Activated CD8-positive, alpha-beta T cell treated with anti-CD3 and anti-CD28 coated beads for 36 hours (primary cell): ENCODE data around the gene INSIG1. TPM values are rescaled to one million over a fixed set of nuclear protein-coding genes. Genes with fewer than 3 reads are reported as not detected.

Source experiments
- ATAC-seq: fragments of 200-7000 bp; cut with Tn5 transposase; one replicate; pipeline ENCODE4 v1.10.0; 2021; ENCODE audit warnings: mild to moderate bottlenecking, moderate library complexity
- CTCF ChIA-PET: fragments of 350-600 bp; sonication (Branson Sonifier 250); formaldehyde crosslinking; loops from one replicate; lab custom pipeline; 2021; ENCODE audit warnings: antibody characterized with exemption; lab: Charles Lee
- POLR2A ChIA-PET: fragments of 350-600 bp; sonication (Branson Sonifier 250); formaldehyde crosslinking; loops from one replicate; lab custom pipeline; 2021; ENCODE audit warnings: antibody characterized with exemption; lab: Charles Lee
- DNase-seq: peaks from one replicate; pipeline ENCODE4 v3.0.0-alpha.2; 2020
- H3K27ac Mint-ChIP-seq: one replicate; pipeline ENCODE4 v1.8.0; 2021; ENCODE audit warnings: mild to moderate bottlenecking, mixed read lengths
- H3K27me3 Mint-ChIP-seq: one replicate; pipeline ENCODE4 v1.8.0; 2021; ENCODE audit warnings: mixed read lengths
- H3K36me3 Mint-ChIP-seq: one replicate; pipeline ENCODE4 v1.8.0; 2021; ENCODE audit warnings: low read depth, mixed read lengths
- H3K4me1 Mint-ChIP-seq: one replicate; pipeline ENCODE4 v1.8.0; 2021; ENCODE audit warnings: low read depth, mixed read lengths
- H3K4me3 Mint-ChIP-seq: one replicate; pipeline ENCODE4 v1.8.0; 2021; ENCODE audit warnings: mild to moderate bottlenecking, moderate library complexity, mixed read lengths
- H3K9me3 Mint-ChIP-seq: one replicate; pipeline ENCODE4 v1.8.0; 2021; ENCODE audit warnings: mixed read lengths
- CTCF ChIP-seq: fragments of 200-600 bp; IDR thresholded peaks from one replicate; pipeline ENCODE4 v1.8.0; 2022; ENCODE audit warnings: antibody characterized with exemption, mild to moderate bottlenecking
- intact Hi-C: fragments of 100-400 bp; cut with micrococcal nuclease; formaldehyde crosslinking; loops from one replicate; pipeline ENCODE4 v1.10.0; 2022
- total RNA-seq, 2 experiments: library from RNA; stranded (reverse); gene quantifications; one replicate each; pipeline ENCODE4 v1.2.3, GENCODE V29; 2021

The INSIG1 gene
- total RNA-seq, 2 experiments from 2014 or later = 92.2 to 98.0 TPM

- no peak overlapping the region for H3K4me3 Mint-ChIP-seq
- peaks cover 36% of the 10 kb centered on the region for H3K4me1 Mint-ChIP-seq
- ATAC-seq (no peak), DNase-seq (no peak)
- ChIA-PET CTCF (interaction anchor here (0.9 to 2.6 kb wide), 3 partner anchors 9 to 363 kb away, joined by 3 to 11 read pairs (median 4); no protein-coding TSS in a partner anchor), POLR2A (interaction anchor here (0.8 to 1.1 kb wide), 2 partner anchors 9 to 55 kb away, joined by 3 read pairs; no protein-coding TSS in a partner anchor)
- H3K27ac Mint-ChIP-seq = no peak overlapping the region
- no peaks in the 10 kb centered on the region for H3K27me3 Mint-ChIP-seq
- intact Hi-C loops = no loop called here
- H3K9me3 Mint-ChIP-seq = peaks cover 1% of the 10 kb centered on the region
- H3K36me3 Mint-ChIP-seq = no peaks in the 10 kb centered on the region
- no peak for TF ChIP-seq CTCF
Observed at GRCh38 chr7:155289949-155290501, 7.7 kb upstream of the INSIG1 start.

GRCh38 chr7:155291045-155291530, 6.6 kb upstream of the INSIG1 start:
- TF ChIP-seq CTCF = no peak
- peak; percentile 66 for DNase-seq
- ChIA-PET CTCF (no interaction called here), POLR2A (no interaction called here)
- H3K27ac Mint-ChIP-seq = peak overlapping the region; percentile 17
- ATAC-seq = peak; percentile 87
- intact Hi-C loops = no loop called here
- H3K9me3 Mint-ChIP-seq = peaks cover 1% of the 10 kb centered on the region
- no peaks in the 10 kb centered on the region for H3K27me3 Mint-ChIP-seq
- no peak overlapping the region for H3K4me3 Mint-ChIP-seq
- H3K4me1 Mint-ChIP-seq = peaks cover 35% of the 10 kb centered on the region
- no peaks in the 10 kb centered on the region for H3K36me3 Mint-ChIP-seq

GRCh38 chr7:155291729-155292128, 5.9 kb upstream of the INSIG1 start:
- Mint-ChIP-seq H3K36me3 (peaks cover 2% of the 10 kb centered on the region), H3K27me3 (no peaks in the 10 kb centered on the region), H3K4me3 (no peak overlapping the region), H3K4me1 (peaks cover 35% of the 10 kb centered on the region), H3K9me3 (peaks cover 1% of the 10 kb centered on the region), H3K27ac (peak overlapping the region; percentile 17)
- no peak for TF ChIP-seq CTCF
- DNase-seq (no peak), ATAC-seq (no peak)
- ChIA-PET POLR2A (no interaction called here), CTCF (no interaction called here)
- intact Hi-C loops = no loop called here

GRCh38 chr7:155292680-155293226, 4.9 kb upstream of the INSIG1 start:
- intact Hi-C loops = no loop called here
- CTCF ChIA-PET = no interaction called here
- no peaks in the 10 kb centered on the region for H3K27me3 Mint-ChIP-seq

More at GRCh38 chr7:155292680-155293226, 4.9 kb upstream of the INSIG1 start:
- peaks cover 2% of the 10 kb centered on the region for H3K36me3 Mint-ChIP-seq
- no peak overlapping the region for H3K27ac Mint-ChIP-seq
- no peak for TF ChIP-seq CTCF
- ATAC-seq (no peak), DNase-seq (no peak)
- peaks cover 1% of the 10 kb centered on the region for H3K9me3 Mint-ChIP-seq
- POLR2A ChIA-PET = no interaction called here
- no peak overlapping the region for H3K4me3 Mint-ChIP-seq
- H3K4me1 Mint-ChIP-seq = peaks cover 30% of the 10 kb centered on the region
